Measurements from ENCODE around the gene C11orf68.

The C11orf68 gene

GRCh38 chr11:65944191-65944590 lies 25.3 kb upstream of the C11orf68 start:
- no peak for DNase-seq

GRCh38 chr11:65942531-65942930 lies 23.7 kb upstream of the C11orf68 start:
- no peak for DNase-seq

- no peak for DNase-seq
Measured at GRCh38 chr11:65941720-65942310, 23.0 kb upstream of the C11orf68 start.

GRCh38 chr11:65937766-65938165 lies 18.9 kb upstream of the C11orf68 start:
- no peak for DNase-seq

- DNase-seq, result no peak
Measured at GRCh38 chr11:65934014-65934413, 15.2 kb upstream of the C11orf68 start.

GRCh38 chr11:65932558-65932919 lies 13.7 kb upstream of the C11orf68 start:
- DNase-seq, result peak; percentile 62

GRCh38 chr11:65931773-65932557 lies 13.1 kb upstream of the C11orf68 start:
- DNase-seq, result no peak

GRCh38 chr11:65928667-65929066 lies 9.8 kb upstream of the C11orf68 start:
- DNase-seq, result no peak

GRCh38 chr11:65927904-65928397 lies 9.1 kb upstream of the C11orf68 start:
- no peak for DNase-seq

GRCh38 chr11:65925397-65925796 lies 6.5 kb upstream of the C11orf68 start:
- no peak for DNase-seq

GRCh38 chr11:65922565-65922964 lies 3.7 kb upstream of the C11orf68 start:
- no peak for DNase-seq

- no peak for DNase-seq
Measured at GRCh38 chr11:65921876-65922275, 3.0 kb upstream of the C11orf68 start.

- no peak for DNase-seq
Measured at GRCh38 chr11:65921033-65921555, 2.2 kb upstream of the C11orf68 start.

GRCh38 chr11:65920372-65920802 lies 1.5 kb upstream of the C11orf68 start:
- DNase-seq, result no peak

- no peak for DNase-seq
Measured at GRCh38 chr11:65919573-65920371, 910 bp upstream of the C11orf68 start.

GRCh38 chr11:65919141-65919572 lies 295 bp upstream of the C11orf68 start, which contains the start of gene DRAP1:
DRAP1 (plus strand) TSS chr11:65919426; CDS start chr11:65919502, 76 bp downstream.
- peak; percentile 97 for DNase-seq

- no peak for DNase-seq
Measured at GRCh38 chr11:65917434-65918210, 1.2 kb downstream of the C11orf68 start.

- no peak for DNase-seq
Measured at GRCh38 chr11:65917077-65917433, 1.8 kb downstream of the C11orf68 start.

- DNase-seq, result no peak
Measured at GRCh38 chr11:65916391-65916790, 2.5 kb downstream of the C11orf68 start.

GRCh38 chr11:65915821-65916251 lies 3.0 kb downstream of the C11orf68 start:
- no peak for DNase-seq

GRCh38 chr11:65915101-65915820 lies 3.6 kb downstream of the C11orf68 start:
- no peak for DNase-seq

- no peak for DNase-seq
Measured at GRCh38 chr11:65912845-65913244, 6.0 kb downstream of the C11orf68 start.
